Sigmoid colon (tissue), 3 donors: ENCODE data around the gene PSME3IP1.

Experiments used
- POLR2A ChIP-seq, 2 donors: fragments of 450-650 bp; IDR thresholded peaks; one replicate each; pipeline ENCODE4 v1.6.1; 2016; ENCODE audit warnings: antibody characterized with exemption in 2 of 2, mild to moderate bottlenecking in 2 of 2, moderate library complexity in 2 of 2
- TF ChIP-seq, protein P1 (sequence below), 4 experiments: fragments of 450-650 bp in 3 of 4; fragments of 200-600 bp in 1 of 4; IDR thresholded peaks; one replicate each; pipeline ENCODE4 v1.5.1; 2016 to 2019; ENCODE audit warnings: antibody characterized with exemption in 4 of 4, mild to moderate bottlenecking in 3 of 4, moderate library complexity in 2 of 4

DNA sequence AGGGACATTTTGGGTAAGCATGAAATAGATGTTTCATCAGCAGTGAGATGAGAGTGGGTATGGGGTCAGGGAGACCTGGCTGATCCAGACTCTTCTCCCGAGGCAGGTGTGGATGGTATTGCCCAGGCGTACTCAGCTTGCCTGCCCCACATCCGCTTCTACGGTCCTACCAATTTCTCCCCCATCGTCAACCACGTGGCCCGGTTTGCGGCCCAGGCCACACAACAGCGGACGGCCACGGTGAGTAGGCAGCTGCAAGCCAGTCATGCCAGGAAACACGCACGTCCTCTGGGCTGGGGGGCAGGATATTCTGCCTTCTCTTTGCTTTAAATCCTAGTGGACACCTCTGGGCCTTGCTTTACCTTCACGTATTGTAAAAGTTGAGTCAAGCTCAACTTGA is 48.8 kb downstream of the PSME3IP1 start:
- TF ChIP-seq, protein P1, sequence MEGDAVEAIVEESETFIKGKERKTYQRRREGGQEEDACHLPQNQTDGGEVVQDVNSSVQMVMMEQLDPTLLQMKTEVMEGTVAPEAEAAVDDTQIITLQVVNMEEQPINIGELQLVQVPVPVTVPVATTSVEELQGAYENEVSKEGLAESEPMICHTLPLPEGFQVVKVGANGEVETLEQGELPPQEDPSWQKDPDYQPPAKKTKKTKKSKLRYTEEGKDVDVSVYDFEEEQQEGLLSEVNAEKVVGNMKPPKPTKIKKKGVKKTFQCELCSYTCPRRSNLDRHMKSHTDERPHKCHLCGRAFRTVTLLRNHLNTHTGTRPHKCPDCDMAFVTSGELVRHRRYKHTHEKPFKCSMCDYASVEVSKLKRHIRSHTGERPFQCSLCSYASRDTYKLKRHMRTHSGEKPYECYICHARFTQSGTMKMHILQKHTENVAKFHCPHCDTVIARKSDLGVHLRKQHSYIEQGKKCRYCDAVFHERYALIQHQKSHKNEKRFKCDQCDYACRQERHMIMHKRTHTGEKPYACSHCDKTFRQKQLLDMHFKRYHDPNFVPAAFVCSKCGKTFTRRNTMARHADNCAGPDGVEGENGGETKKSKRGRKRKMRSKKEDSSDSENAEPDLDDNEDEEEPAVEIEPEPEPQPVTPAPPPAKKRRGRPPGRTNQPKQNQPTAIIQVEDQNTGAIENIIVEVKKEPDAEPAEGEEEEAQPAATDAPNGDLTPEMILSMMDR (IDR thresholded peaks at IDR 0.05): no peak
- TF ChIP-seq POLR2A (IDR thresholded peaks at IDR 0.05): no peak
